DOHH2 (cell line): Measurements from ENCODE around the gene EPN3.

ENCODE experiments used
- H3F3A ChIP-seq: fragments of 200-600 bp; sonication (generic), shearing (Covaris generic); 2 replicates; pipeline ENCODE4 v1.6.0; 2016; ENCODE audit warnings: antibody characterized with exemption, mild to moderate bottlenecking; ENCODE audit not compliant: control insufficient read depth, insufficient read depth
- H3K27ac ChIP-seq: fragments of 200-600 bp; sonication (generic); 2 replicates; pipeline ENCODE4 v1.5.1; 2014; ENCODE audit warnings: low read depth, mild to moderate bottlenecking, low read length, moderate library complexity
- H3K27me3 ChIP-seq: fragments of 200-600 bp; sonication (generic); 2 replicates; pipeline ENCODE4 v1.6.1; 2014; ENCODE audit warnings: mild to moderate bottlenecking, low read length, mixed read lengths; ENCODE audit not compliant: control insufficient read depth
- H3K36me3 ChIP-seq: fragments of 200-600 bp; sonication (generic); 2 replicates; pipeline ENCODE4 v1.6.1; 2014; ENCODE audit warnings: mild to moderate bottlenecking, low read length, moderate library complexity, mixed read lengths; ENCODE audit not compliant: control insufficient read depth
- H3K4me1 ChIP-seq: fragments of 200-600 bp; sonication (generic); 2 replicates; pipeline ENCODE4 v1.6.1; 2014; ENCODE audit warnings: mild to moderate bottlenecking, low read length, mixed read lengths; ENCODE audit not compliant: control insufficient read depth
- H3K4me2 ChIP-seq: fragments of 200-600 bp; sonication (generic); 2 replicates; pipeline ENCODE4 v1.6.0; 2014; ENCODE audit warnings: mild to moderate bottlenecking, low read length, moderate library complexity
- H3K4me3 ChIP-seq: fragments of 200-600 bp; sonication (generic); 2 replicates; pipeline ENCODE4 v1.5.1; 2014; ENCODE audit warnings: mild to moderate bottlenecking, low read length, mixed read lengths
- H3K79me2 ChIP-seq: fragments of 200-600 bp; sonication (generic); 2 replicates; pipeline ENCODE4 v1.6.1; 2014; ENCODE audit warnings: mild to moderate bottlenecking, low read length, mixed read lengths; ENCODE audit not compliant: control insufficient read depth
- H3K9me2 ChIP-seq: fragments of 200-600 bp; sonication (generic); replicated peaks from 2 replicates; pipeline ENCODE4 v1.6.1; 2014; ENCODE audit warnings: mild to moderate bottlenecking, low read length, mixed read lengths; ENCODE audit not compliant: control insufficient read depth
- H3K9me3 ChIP-seq: fragments of 200-600 bp; sonication (generic); 2 replicates; pipeline ENCODE4 v1.6.1; 2014; ENCODE audit warnings: antibody characterized with exemption, low read length, mixed read lengths; ENCODE audit not compliant: control insufficient read depth, insufficient read depth
- H4K20me1 ChIP-seq: fragments of 200-600 bp; sonication (generic); 2 replicates; pipeline ENCODE4 v1.6.0; 2014; ENCODE audit warnings: low read depth, mild to moderate bottlenecking, antibody characterized with exemption, low read length, moderate library complexity; ENCODE audit not compliant: control insufficient read depth, insufficient read depth
- EZH2phosphoT487 ChIP-seq: fragments of 200-600 bp; sonication (generic); IDR thresholded peaks from 2 replicates; pipeline ENCODE4 v1.6.1; 2017; ENCODE audit warnings: borderline replicate concordance, mild to moderate bottlenecking, antibody characterized with exemption, low read length, moderate library complexity, mixed read lengths
- TF ChIP-seq, protein P1 (sequence below): fragments of 200-600 bp; sonication (generic); IDR thresholded peaks from one replicate; pipeline ENCODE4 v1.5.1; 2014; ENCODE audit warnings: antibody characterized with exemption, mild to moderate bottlenecking, low read depth, low read length; ENCODE audit not compliant: poor library complexity, severe bottlenecking

The EPN3 gene

DNA sequence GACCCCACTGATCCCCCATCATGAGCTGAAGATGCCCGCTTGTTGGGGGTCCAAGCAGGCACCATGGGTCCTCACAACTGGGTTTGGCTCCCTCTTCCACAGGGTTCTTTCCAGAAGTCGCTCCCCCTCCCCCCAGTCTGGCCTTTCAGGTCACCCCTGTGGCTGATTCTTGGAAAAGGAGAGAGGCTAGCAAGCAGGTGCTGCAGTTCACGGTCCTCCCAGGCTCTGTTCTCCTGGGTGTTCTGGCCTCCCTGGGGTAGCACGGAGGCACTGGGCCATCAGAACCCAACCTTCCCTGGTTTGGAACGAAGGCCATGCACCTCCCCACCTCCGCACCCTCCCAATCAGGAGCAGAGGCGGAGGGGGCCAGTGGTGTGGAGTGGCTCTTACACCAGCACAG lies 46.9 kb downstream of the EPN3 start:
- H3K4me2 ChIP-seq: no peak overlapping the region
- peaks cover 13% of the 10 kb centered on the region for H3K27me3 ChIP-seq
- H3K9me3 ChIP-seq: no peaks in the 10 kb centered on the region
- no peaks in the 10 kb centered on the region for H3K4me1 ChIP-seq
- TF ChIP-seq, protein P1, sequence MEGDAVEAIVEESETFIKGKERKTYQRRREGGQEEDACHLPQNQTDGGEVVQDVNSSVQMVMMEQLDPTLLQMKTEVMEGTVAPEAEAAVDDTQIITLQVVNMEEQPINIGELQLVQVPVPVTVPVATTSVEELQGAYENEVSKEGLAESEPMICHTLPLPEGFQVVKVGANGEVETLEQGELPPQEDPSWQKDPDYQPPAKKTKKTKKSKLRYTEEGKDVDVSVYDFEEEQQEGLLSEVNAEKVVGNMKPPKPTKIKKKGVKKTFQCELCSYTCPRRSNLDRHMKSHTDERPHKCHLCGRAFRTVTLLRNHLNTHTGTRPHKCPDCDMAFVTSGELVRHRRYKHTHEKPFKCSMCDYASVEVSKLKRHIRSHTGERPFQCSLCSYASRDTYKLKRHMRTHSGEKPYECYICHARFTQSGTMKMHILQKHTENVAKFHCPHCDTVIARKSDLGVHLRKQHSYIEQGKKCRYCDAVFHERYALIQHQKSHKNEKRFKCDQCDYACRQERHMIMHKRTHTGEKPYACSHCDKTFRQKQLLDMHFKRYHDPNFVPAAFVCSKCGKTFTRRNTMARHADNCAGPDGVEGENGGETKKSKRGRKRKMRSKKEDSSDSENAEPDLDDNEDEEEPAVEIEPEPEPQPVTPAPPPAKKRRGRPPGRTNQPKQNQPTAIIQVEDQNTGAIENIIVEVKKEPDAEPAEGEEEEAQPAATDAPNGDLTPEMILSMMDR: no peak
- TF ChIP-seq EZH2phosphoT487: no peak
- no peaks in the 10 kb centered on the region for H3K79me2 ChIP-seq
- H3K4me3 ChIP-seq: no peak overlapping the region
- no peaks in the 10 kb centered on the region for H3K36me3 ChIP-seq
- H3K9me2 ChIP-seq: no peaks in the 10 kb centered on the region
- H3K27ac ChIP-seq: no peak overlapping the region
- H3F3A ChIP-seq: no peaks in the 10 kb centered on the region
- no peaks in the 10 kb centered on the region for H4K20me1 ChIP-seq

DNA sequence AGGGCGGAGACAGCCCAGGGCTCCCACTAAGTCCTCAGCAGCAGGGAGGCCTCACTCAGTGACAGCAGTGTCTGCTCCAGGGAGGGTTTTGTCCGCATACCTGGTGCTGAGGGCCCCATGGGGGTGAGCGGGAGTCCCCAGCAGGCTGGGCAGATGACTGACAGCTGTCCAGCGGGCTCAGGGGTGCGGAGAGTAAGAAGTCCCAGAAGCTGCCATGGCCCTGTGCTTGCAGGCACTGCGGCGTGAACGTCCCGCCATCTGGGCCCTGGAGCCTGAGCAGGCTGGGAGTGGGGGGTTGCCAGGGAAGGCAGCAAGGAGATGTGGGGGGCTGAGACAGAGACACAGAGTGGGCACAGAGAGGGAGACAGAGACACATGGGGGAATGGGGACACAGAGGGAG lies 48.1 kb downstream of the EPN3 start:
- TF ChIP-seq, protein P1: no peak
- TF ChIP-seq EZH2phosphoT487: no peak
- Histone ChIP-seq H3K27ac (no peak overlapping the region), H3K4me3 (no peak overlapping the region), H3K4me2 (no peak overlapping the region), H3K27me3 (peaks cover 13% of the 10 kb centered on the region), H3F3A (no peaks in the 10 kb centered on the region), H3K79me2 (no peaks in the 10 kb centered on the region), H3K9me3 (no peaks in the 10 kb centered on the region), H4K20me1 (no peaks in the 10 kb centered on the region), H3K36me3 (no peaks in the 10 kb centered on the region), H3K9me2 (no peaks in the 10 kb centered on the region), H3K4me1 (no peaks in the 10 kb centered on the region)

DNA sequence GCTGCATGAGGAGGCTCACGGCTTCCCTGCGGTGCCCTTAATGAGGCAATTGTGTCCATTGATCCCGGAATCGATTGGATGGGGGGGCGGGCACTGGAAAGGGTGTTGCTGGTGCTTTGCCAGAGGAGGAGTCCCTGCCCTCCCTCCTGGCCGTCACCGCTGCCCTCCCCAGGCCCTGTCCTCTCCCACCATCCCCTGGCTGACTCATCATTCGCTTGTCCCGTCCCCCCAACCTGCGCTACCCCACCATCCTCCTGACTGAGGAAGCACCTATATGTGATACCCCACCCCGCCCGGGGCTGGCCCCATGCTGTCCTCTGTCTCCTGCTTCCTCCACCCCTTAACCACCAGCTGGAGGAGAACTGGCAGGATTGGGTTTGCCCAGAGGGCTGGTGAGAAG lies 48.8 kb downstream of the EPN3 start:
- Histone ChIP-seq H3K4me1 (no peaks in the 10 kb centered on the region), H3K4me3 (no peak overlapping the region), H3K27ac (no peak overlapping the region), H3K79me2 (no peaks in the 10 kb centered on the region), H4K20me1 (no peaks in the 10 kb centered on the region), H3K9me3 (no peaks in the 10 kb centered on the region), H3K36me3 (no peaks in the 10 kb centered on the region), H3K9me2 (no peaks in the 10 kb centered on the region), H3K4me2 (no peak overlapping the region), H3F3A (no peaks in the 10 kb centered on the region), H3K27me3 (peaks cover 13% of the 10 kb centered on the region)
- no peak for TF ChIP-seq EZH2phosphoT487
- TF ChIP-seq, protein P1: no peak

DNA sequence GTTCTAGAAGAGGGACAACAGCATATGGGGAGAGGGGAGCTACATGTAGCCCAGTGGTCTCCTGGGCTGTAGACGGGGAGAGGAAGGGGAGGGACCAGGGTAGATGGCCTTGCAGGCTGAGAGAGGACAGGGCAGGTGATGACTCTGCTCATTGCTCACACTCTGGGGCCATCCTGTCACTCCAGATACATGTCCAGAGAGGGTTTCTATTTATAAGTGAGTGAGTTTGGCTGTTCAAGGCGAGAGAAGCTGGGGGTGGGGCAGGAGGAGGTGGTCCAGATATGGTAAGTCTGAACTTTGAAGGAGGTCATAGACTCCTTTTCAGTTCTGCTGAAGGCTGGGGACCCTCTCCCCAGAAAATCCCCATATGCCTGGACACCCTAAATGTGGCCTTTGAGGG lies 50.2 kb downstream of the EPN3 start:
- TF ChIP-seq, protein P1: no peak
- no peak for TF ChIP-seq EZH2phosphoT487
- H3K27ac ChIP-seq: no peak overlapping the region
- no peaks in the 10 kb centered on the region for H4K20me1 ChIP-seq
- H3K4me2 ChIP-seq: no peak overlapping the region
- no peaks in the 10 kb centered on the region for H3K9me3 ChIP-seq
- peaks cover 19% of the 10 kb centered on the region for H3K27me3 ChIP-seq
- H3K36me3 ChIP-seq: no peaks in the 10 kb centered on the region
- no peak overlapping the region for H3K4me3 ChIP-seq
- H3K4me1 ChIP-seq: no peaks in the 10 kb centered on the region
- no peaks in the 10 kb centered on the region for H3K9me2 ChIP-seq
- no peaks in the 10 kb centered on the region for H3K79me2 ChIP-seq
- H3F3A ChIP-seq: no peaks in the 10 kb centered on the region
